ENCODE data around the gene FAM98C. TPM values are rescaled to one million over a fixed set of nuclear protein-coding genes. Genes with fewer than 3 reads are reported as not detected.

Gene FAM98C
- polyA plus RNA-seq, 1 donor (not counting 4 experiments of a cell fraction or from before 2014, with no cell fraction given), result 5.8 TPM

GRCh38 chr19:38386300-38386970 is 16.5 kb upstream of the FAM98C start:
- peaks cover 4% of the 10 kb centered on the region for H3K79me2 ChIP-seq (ENCODE audit: control insufficient read depth, insufficient read depth, low read length)
- H3K9me1 ChIP-seq (ENCODE audit: control insufficient read depth, extremely low read depth, insufficient read depth, low read length), result peaks cover 5% of the 10 kb centered on the region
- H2AFZ ChIP-seq (ENCODE audit: control insufficient read depth, low read length), result no peak overlapping the region
- FAIRE-seq (no peak), DNase-seq (ENCODE audit: low read depth, low spot score) (no peak)
- no peak overlapping the region for H3K9ac ChIP-seq (ENCODE audit: control insufficient read depth, extremely low read depth, insufficient read depth, low read length)
- H3K36me3 ChIP-seq (ENCODE audit: control insufficient read depth in 2 of 2, extremely low read depth in 1 of 2, insufficient read depth in 2 of 2, low read length in 2 of 2), result peaks cover 11 to 30% of the 10 kb centered on the region in 2 experiments
- peak overlapping the region in 1 of 3 experiments; percentile 74 for H3K4me3 ChIP-seq (ENCODE audit: control insufficient read depth in 2 of 3, extremely low read depth in 1 of 3, insufficient read depth in 2 of 3, low read depth in 1 of 3, low read length in 3 of 3)
- dilution Hi-C loops (cut with MboI; ENCODE audit: extremely low pct_ligation_motif_present, low sequenced_read_pairs), result no loop called here
- peaks cover 9% of the 10 kb centered on the region for H4K20me1 ChIP-seq (ENCODE audit: control insufficient read depth, extremely low read depth, insufficient read depth, low read length)
- no peak overlapping the region for H3K27ac ChIP-seq (ENCODE audit: control insufficient read depth, insufficient read depth, low read length)
- no peaks in the 10 kb centered on the region for H3K27me3 ChIP-seq (ENCODE audit: control insufficient read depth, extremely low read depth, insufficient read depth, low read length)
- H3K4me1 ChIP-seq (ENCODE audit: control insufficient read depth, extremely low read depth, insufficient read depth, low read length), result peaks cover 21% of the 10 kb centered on the region
- peak overlapping the region; percentile 95 for H3K4me2 ChIP-seq (ENCODE audit: control insufficient read depth, extremely low read depth, insufficient read depth, low read depth, low read length)
- TF ChIP-seq EZH2 (IDR thresholded peaks at IDR 0.05; ENCODE audit: low read length) (no peak), CTCF (optimal IDR thresholded peaks at IDR 0.05 in 1 of 3, IDR thresholded peaks at IDR 0.05 in 1 of 3, conservative IDR thresholded peaks at IDR 0.05 in 1 of 3; ENCODE audit: extremely low read depth in 1 of 3, insufficient read depth in 2 of 3, low read length in 3 of 3) (no peak)
- H3K9me3 ChIP-seq (ENCODE audit: control insufficient read depth, low read depth, low read length), result no peaks in the 10 kb centered on the region

DNA sequence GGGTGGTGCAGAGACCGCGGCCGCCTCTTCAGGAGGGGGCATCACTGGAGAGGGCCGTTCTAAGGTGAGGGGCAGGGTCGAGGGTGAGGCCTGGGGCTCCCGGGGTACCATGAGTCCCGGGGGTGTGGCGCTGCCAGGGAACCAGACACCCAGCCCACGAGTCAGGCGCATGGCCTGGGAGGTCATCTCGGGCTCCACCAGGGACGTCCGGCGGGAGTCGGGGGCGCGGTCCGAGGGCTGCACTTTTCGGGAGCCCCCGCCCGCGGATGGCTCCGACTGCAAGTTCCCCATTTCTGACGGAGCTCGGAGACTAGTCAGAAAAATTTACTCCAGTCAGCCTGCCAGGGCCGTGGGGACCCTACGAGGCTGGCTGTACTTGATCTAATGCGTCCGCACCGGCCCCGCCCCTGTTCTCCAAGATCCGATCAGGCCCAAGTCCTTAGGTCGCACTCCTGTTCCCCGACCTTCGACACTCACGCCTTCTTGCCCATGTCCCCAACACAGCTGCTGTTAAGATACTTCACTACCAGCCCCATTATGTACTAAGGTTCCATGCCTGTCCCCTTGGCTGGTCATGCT is 15.8 kb upstream of the FAM98C start:
- Histone ChIP-seq H3K4me2 (ENCODE audit: control insufficient read depth, extremely low read depth, insufficient read depth, low read depth, low read length) (peak overlapping the region; percentile 95), H3K27ac (ENCODE audit: control insufficient read depth, insufficient read depth, low read length) (peak overlapping the region; percentile 61), H3K79me2 (ENCODE audit: control insufficient read depth, insufficient read depth, low read length) (peaks cover 4% of the 10 kb centered on the region), H3K36me3 (ENCODE audit: control insufficient read depth in 2 of 2, extremely low read depth in 1 of 2, insufficient read depth in 2 of 2, low read length in 2 of 2) (peaks cover 9 to 23% of the 10 kb centered on the region in 2 experiments), H3K9ac (ENCODE audit: control insufficient read depth, extremely low read depth, insufficient read depth, low read length) (peak overlapping the region; percentile 50), H3K4me3 (ENCODE audit: control insufficient read depth in 2 of 3, extremely low read depth in 1 of 3, insufficient read depth in 2 of 3, low read depth in 1 of 3, low read length in 3 of 3) (peak overlapping the region; percentile 66 to 74 (median 67)), H3K27me3 (ENCODE audit: control insufficient read depth, extremely low read depth, insufficient read depth, low read length) (no peaks in the 10 kb centered on the region), H2AFZ (ENCODE audit: control insufficient read depth, low read length) (peak overlapping the region; percentile 62), H3K9me3 (ENCODE audit: control insufficient read depth, low read depth, low read length) (no peaks in the 10 kb centered on the region), H3K4me1 (ENCODE audit: control insufficient read depth, extremely low read depth, insufficient read depth, low read length) (peaks cover 21% of the 10 kb centered on the region), H3K9me1 (ENCODE audit: control insufficient read depth, extremely low read depth, insufficient read depth, low read length) (peaks cover 2% of the 10 kb centered on the region), H4K20me1 (ENCODE audit: control insufficient read depth, extremely low read depth, insufficient read depth, low read length) (peaks cover 7% of the 10 kb centered on the region)
- DNase-seq (ENCODE audit: low read depth, low spot score), result no peak
- no peak for FAIRE-seq
- dilution Hi-C loops (cut with MboI; ENCODE audit: extremely low pct_ligation_motif_present, low sequenced_read_pairs), result no loop called here
- TF ChIP-seq EZH2 (IDR thresholded peaks at IDR 0.05; ENCODE audit: low read length) (no peak), CTCF (optimal IDR thresholded peaks at IDR 0.05 in 1 of 3, IDR thresholded peaks at IDR 0.05 in 1 of 3, conservative IDR thresholded peaks at IDR 0.05 in 1 of 3; ENCODE audit: extremely low read depth in 1 of 3, insufficient read depth in 2 of 3, low read length in 3 of 3) (no peak)

Data from keratinocyte (primary cell).